Immature natural killer cell (primary cell): ENCODE measurements around the gene TCF25. TPM values are rescaled to one million over a fixed set of nuclear protein-coding genes. Genes with fewer than 3 reads are reported as not detected.
"Not testable (repeated sequence)": the region's sequence is repeated elsewhere in the genome, so short reads cannot be mapped to it uniquely, and the experiment has no call there.

Source experiments
- DNase-seq, 3 donors: peaks; one replicate each; pipeline ENCODE4 v3.0.0; 2022; ENCODE audit warnings: mixed read lengths in 1 of 3
- H3K27ac Mint-ChIP-seq, 6 donors: one replicate each; pipeline ENCODE4 v1.8.0; 2020; ENCODE audit warnings: mixed read lengths in 6 of 6, mild to moderate bottlenecking in 5 of 6, inconsistent platforms in 4 of 6, moderate library complexity in 3 of 6
- H3K27me3 Mint-ChIP-seq, 3 donors: one replicate each; pipeline ENCODE4 v1.8.0; 2020 to 2021; ENCODE audit warnings: low read depth in 3 of 3, mild to moderate bottlenecking in 3 of 3, mixed read lengths in 3 of 3, moderate library complexity in 3 of 3, inconsistent platforms in 1 of 3
- H3K36me3 Mint-ChIP-seq, 3 donors: one replicate each; pipeline ENCODE4 v1.8.0; 2020; ENCODE audit warnings: mixed read lengths in 3 of 3, inconsistent platforms in 2 of 3, mild to moderate bottlenecking in 2 of 3
- H3K4me1 Mint-ChIP-seq, 2 donors: one replicate each; pipeline ENCODE4 v1.8.0; 2020; ENCODE audit warnings: inconsistent platforms in 2 of 2, mild to moderate bottlenecking in 2 of 2, mixed read lengths in 2 of 2, moderate library complexity in 1 of 2
- H3K4me3 Mint-ChIP-seq, 5 donors: one replicate each; pipeline ENCODE4 v1.8.0; 2020; ENCODE audit warnings: mild to moderate bottlenecking in 5 of 5, mixed read lengths in 5 of 5, inconsistent platforms in 3 of 5, moderate library complexity in 3 of 5
- H3K9me3 Mint-ChIP-seq, 6 donors: one replicate each; pipeline ENCODE4 v1.8.0; 2020; ENCODE audit warnings: mild to moderate bottlenecking in 6 of 6, mixed read lengths in 6 of 6, inconsistent platforms in 4 of 6, moderate library complexity in 3 of 6
- polyA plus RNA-seq, 3 donors: library from polyadenylated mRNA; unstranded; fragments of 300-500 nt; fragmentation: Illumina TruSeq; gene quantifications; one replicate each; pipeline ENCODE4 v1.2.3, GENCODE V29; 2021

Gene TCF25, protein sequence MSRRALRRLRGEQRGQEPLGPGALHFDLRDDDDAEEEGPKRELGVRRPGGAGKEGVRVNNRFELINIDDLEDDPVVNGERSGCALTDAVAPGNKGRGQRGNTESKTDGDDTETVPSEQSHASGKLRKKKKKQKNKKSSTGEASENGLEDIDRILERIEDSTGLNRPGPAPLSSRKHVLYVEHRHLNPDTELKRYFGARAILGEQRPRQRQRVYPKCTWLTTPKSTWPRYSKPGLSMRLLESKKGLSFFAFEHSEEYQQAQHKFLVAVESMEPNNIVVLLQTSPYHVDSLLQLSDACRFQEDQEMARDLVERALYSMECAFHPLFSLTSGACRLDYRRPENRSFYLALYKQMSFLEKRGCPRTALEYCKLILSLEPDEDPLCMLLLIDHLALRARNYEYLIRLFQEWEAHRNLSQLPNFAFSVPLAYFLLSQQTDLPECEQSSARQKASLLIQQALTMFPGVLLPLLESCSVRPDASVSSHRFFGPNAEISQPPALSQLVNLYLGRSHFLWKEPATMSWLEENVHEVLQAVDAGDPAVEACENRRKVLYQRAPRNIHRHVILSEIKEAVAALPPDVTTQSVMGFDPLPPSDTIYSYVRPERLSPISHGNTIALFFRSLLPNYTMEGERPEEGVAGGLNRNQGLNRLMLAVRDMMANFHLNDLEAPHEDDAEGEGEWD
- 100 to 1,000 TPM in 2 of 3 donors, 10 to 100 TPM in 1; 98.1 to 249 (median 131) TPM for polyA plus RNA-seq

DNA sequence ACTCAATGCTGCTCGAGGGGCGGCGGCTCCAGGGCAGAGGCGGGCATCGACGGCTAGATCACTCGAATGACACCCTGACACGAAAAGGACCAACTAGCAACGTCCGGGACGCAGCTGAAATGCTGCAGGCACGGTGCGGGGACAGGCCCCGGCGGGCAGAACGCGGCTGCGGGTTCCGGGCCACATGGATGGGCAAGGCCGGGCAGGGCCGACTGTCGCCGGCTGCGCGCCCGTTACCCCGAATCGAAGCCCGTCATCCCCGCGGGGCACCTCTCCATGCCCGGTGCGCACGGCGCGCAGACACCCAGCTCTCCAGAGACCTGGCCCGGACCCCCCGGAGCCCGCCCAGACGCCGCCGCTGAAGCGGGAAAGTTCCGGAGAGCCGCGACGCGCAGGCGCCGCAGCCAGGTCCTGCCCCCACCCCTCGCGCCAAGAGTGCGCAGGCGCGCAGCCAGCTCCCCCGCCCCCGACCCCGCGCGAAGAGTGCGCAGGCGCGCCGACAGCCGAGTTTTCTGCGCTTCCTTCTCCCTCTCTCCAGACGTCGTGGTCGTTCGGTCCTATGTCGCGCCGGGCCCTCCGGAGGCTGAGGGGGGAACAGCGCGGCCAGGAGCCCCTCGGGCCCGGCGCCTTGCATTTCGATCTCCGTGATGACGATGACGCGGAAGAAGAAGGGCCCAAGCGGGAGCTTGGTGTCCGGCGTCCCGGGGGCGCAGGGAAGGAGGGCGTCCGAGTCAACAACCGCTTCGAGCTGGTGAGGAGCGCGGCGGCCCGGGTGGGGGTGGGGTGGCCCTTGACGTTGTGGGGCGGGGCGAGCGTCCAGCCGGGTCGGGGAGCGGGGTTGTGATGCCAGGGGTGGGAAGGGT is at the start of gene TCF25:
TSS of gene TCF25 (plus strand) at position 484 of the 863 bp plus-strand sequence. CDS start at position 560, 76 bp downstream.
- Mint-ChIP-seq H3K36me3 (peaks cover 5 to 14% (median 6%) of the 10 kb centered on the region in 3 donors), H3K27me3 (peaks cover 18 to 27% (median 23%) of the 10 kb centered on the region in 3 donors), H3K27ac (peak within 1 kb of the TSS; percentile 95 to 99 (median 98)), H3K4me1 (peaks cover 23 to 26% of the 10 kb centered on the region in 2 donors), H3K9me3 (no peaks in the 10 kb centered on the region), H3K4me3 (peak within 1 kb of the TSS; percentile 89 to 96 (median 93))
- DNase-seq = peak; percentile 83 to 88 (median 87)

GRCh38 chr16:89823824-89824148 is 49.6 kb upstream of the TCF25 start:
- H3K36me3 Mint-ChIP-seq, H3K9me3 Mint-ChIP-seq, H3K4me3 Mint-ChIP-seq, DNase-seq: not testable (repeated sequence)
- Mint-ChIP-seq H3K4me1 (peaks cover 36% of the 10 kb centered on the region in 2 donors), H3K27ac (peak overlapping the region in 1 of 6 donors; percentile 12), H3K27me3 (peaks cover 5 to 12% (median 5%) of the 10 kb centered on the region in 3 donors)

DNA sequence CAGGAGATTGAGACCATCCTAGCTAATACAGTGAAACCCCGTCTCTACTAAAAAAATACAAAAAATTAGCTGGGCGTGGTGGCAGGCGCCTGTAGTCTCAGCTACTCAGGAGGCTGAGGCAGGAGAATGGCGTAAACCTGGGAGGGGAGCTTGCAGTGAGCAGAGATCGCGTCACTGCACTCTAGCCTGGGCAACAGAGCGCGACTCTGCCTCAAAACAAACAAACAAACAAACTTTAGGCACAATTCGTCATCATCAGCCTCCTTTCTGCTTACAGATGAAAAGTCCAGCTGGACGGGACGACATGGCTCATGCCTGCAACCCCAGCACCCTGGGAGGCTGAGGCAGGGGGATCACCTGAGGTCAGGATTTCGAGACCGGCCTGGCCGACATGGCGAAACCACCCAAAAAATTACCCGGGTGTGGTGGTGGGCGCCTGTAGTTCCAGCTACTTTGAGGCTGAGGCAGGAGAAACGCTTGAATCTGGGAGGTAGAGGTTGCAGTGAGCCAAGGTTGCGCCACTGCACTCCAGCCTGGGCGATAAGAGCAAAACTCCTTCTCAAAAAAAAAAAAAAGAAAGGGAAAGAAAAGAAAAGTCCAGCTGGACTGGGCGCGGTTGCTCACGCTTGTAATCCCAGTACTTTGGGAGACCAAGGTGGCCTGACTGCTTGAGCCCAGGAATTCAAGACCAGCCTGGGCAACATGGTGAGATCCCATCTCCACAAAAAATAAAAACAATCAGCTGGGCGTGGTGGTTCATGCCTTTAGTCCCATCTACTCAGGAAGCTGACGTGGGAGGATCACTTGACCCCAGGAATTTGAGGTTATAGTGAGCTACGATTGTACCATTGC is 46.6 kb upstream of the TCF25 start:
- Mint-ChIP-seq H3K4me3 (peak overlapping the region in 2 of 5 donors; percentile 15 to 47), H3K36me3 (no peaks in the 10 kb centered on the region), H3K9me3 (no peaks in the 10 kb centered on the region), H3K4me1 (peaks cover 24 to 28% of the 10 kb centered on the region in 2 donors), H3K27me3 (peaks cover 2 to 11% (median 5%) of the 10 kb centered on the region in 3 donors), H3K27ac (no peak overlapping the region)
- no peak for DNase-seq

DNA sequence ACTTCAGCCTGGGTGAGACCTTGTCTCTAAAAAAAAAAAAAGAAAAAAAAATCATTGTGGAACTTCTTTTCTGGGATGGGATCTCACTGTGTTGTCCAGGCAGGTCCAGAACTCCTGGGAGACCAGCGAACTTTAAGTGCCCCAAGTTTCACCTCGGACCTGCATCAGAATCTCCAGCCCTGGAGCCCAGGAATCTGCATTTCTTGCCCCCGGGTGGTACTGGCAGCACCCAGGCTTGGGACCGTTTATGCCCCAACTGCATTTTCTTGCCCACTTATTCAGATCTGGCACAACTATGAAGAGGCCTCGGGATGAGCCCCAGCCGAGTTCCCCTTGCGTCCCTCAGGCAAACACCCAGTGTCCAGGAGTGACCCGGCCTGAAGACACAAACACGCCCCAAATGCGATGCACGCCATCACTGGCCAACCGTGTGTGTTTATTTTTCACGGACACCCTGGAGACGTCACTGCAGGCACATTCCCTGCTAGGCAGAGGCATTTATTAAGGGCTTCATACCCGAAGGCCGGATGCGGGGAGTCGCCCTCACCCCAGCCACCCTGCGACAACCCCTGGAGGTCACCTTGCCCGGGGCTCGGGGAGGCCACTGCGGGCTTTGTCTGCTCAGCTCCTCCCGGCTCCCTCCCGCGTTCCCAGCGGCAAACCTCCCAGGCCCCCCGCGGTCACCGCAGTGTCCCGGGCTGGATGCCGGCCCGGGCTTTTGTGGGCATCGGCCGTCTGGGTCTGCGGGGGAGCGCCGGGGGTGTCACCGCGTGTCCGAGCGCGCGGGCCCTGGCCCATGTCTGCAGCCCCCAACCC is 45.8 kb upstream of the TCF25 start:
- DNase-seq = no peak
- H3K27ac Mint-ChIP-seq = peak overlapping the region in 1 of 6 donors; percentile 46

GRCh38 chr16:89828199-89828869 is 45.1 kb upstream of the TCF25 start, which contains the start of gene SPIRE2:
Gene SPIRE2 (plus strand): TSS chr16:89828475. CDS start chr16:89828551, 76 bp downstream.
- peak within 1 kb of the TSS; percentile 50 to 79 (median 73) for H3K4me3 Mint-ChIP-seq
- H3K4me1 Mint-ChIP-seq = peaks cover 12 to 13% of the 10 kb centered on the region in 2 donors
- H3K36me3 Mint-ChIP-seq = no peaks in the 10 kb centered on the region
- peak; percentile 74 to 80 (median 78) for DNase-seq
- peaks cover 2 to 11% (median 3%) of the 10 kb centered on the region in 3 donors for H3K27me3 Mint-ChIP-seq
- no peaks in the 10 kb centered on the region for H3K9me3 Mint-ChIP-seq
- H3K27ac Mint-ChIP-seq = peak within 1 kb of the TSS in 1 of 6 donors; percentile 46

More for the DNA sequence above, 45.8 kb upstream of the TCF25 start:
- Mint-ChIP-seq H3K36me3 (no peaks in the 10 kb centered on the region), H3K4me3 (peak overlapping the region; percentile 36 to 68 (median 60)), H3K27me3 (peaks cover 2 to 11% (median 3%) of the 10 kb centered on the region in 3 donors), H3K4me1 (peaks cover 16 to 20% of the 10 kb centered on the region in 2 donors), H3K9me3 (no peaks in the 10 kb centered on the region)

- Mint-ChIP-seq H3K27ac (no peak overlapping the region), H3K27me3 (peaks cover 3 to 11% (median 3%) of the 10 kb centered on the region in 3 donors), H3K4me1 (peaks cover 12% of the 10 kb centered on the region in 2 donors), H3K4me3 (peak overlapping the region; percentile 50 to 79 (median 73)), H3K36me3 (no peaks in the 10 kb centered on the region), H3K9me3 (no peaks in the 10 kb centered on the region)
- DNase-seq = no peak
Observed at GRCh38 chr16:89828870-89829629, 44.3 kb upstream of the TCF25 start.

DNA sequence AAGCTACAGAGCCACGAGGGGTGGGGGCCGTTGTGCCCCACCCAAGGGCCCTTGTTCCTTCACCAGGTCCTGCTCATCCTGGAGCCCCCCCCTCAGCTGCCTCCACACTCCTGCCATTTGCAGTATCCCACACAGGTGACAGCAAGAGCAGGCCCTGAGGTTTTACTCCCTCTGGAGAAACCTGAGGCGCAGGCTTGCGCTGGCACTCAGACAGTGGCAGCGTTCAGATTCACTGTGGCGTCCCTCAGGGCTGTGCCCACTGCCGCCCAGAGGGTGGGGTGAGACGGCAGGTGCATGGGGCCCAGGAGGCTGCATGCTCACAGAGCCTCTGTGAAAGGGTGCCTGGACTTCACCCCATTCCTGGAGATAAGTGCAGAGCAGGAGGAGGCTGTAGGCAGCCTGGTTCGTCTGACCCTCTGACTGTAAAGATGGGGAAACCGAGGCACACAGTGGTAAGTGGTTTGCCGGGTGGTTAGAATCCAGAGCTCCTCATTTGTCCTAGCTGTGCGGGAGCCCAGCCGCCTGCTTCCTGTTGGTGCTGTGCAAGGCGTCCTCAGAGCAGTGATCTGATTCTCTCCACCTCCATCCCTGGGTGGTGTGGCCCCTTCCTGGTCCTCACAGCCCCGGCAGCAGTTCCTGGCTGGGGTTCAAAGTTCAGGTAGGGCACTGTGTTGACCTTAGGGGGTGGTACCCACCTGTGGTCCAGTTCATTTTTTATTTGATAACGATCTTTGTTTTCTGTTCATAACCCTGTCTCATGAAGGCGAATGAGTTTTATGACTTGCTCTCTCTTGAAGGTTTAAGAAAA is 43.6 kb upstream of the TCF25 start:
- no peaks in the 10 kb centered on the region for H3K36me3 Mint-ChIP-seq
- H3K4me1 Mint-ChIP-seq = peaks cover 12% of the 10 kb centered on the region in 2 donors
- H3K27me3 Mint-ChIP-seq = peaks cover 3 to 12% (median 4%) of the 10 kb centered on the region in 3 donors
- H3K4me3 Mint-ChIP-seq = peak overlapping the region in 3 of 5 donors; percentile 11 to 20 (median 14)
- DNase-seq = no peak
- no peaks in the 10 kb centered on the region for H3K9me3 Mint-ChIP-seq
- no peak overlapping the region for H3K27ac Mint-ChIP-seq

- no peak for DNase-seq
- no peaks in the 10 kb centered on the region for H3K9me3 Mint-ChIP-seq
- no peaks in the 10 kb centered on the region for H3K36me3 Mint-ChIP-seq
- peaks cover 12 to 16% of the 10 kb centered on the region in 2 donors for H3K4me1 Mint-ChIP-seq
- no peak overlapping the region for H3K4me3 Mint-ChIP-seq
- no peak overlapping the region for H3K27ac Mint-ChIP-seq
- H3K27me3 Mint-ChIP-seq = peaks cover 4 to 12% (median 6%) of the 10 kb centered on the region in 3 donors
Observed at GRCh38 chr16:89831810-89832328, 41.5 kb upstream of the TCF25 start.

DNA sequence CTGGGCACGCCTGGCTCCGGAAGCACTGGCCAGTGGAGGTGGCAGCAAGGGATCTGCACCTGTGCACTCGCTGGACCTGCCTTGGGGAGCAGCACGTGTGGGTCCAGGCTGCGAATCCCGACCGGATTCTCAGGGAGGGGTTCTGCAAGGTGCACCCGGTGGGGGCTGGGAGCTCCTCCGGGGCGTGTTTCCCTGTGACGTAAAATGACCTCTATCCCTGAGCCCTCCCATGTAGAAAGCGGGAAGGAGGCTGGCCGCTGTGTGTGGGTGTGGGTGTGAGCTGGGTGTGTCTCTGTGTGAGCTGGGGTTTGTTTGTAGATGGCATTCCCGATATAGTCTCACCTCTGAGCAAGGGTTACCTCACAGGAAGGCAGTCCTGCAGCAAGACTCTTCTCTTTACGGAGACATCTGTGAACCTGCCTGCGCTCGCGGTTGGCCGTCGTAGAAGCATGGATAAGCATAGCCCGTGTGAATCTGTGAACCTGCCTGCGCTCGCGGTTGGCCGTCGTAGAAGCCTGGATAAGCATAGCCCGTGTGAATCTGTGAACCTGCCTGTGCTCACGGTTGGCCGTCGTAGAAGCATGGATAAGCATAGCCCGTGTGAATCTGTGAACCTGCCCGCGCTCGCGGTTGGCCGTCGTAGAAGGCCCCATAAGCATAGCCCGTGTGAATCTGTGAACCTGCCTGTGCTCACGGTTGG is 39.6 kb upstream of the TCF25 start:
- not testable (repeated sequence) for H3K27ac Mint-ChIP-seq, DNase-seq

More for the DNA sequence above, 39.6 kb upstream of the TCF25 start:
- Mint-ChIP-seq H3K27me3 (peaks cover 6 to 14% (median 8%) of the 10 kb centered on the region in 3 donors), H3K4me1 (peaks cover 31 to 32% of the 10 kb centered on the region in 2 donors)
- not testable (repeated sequence) for H3K4me3 Mint-ChIP-seq, H3K9me3 Mint-ChIP-seq, H3K36me3 Mint-ChIP-seq
